ENCODE measurements around the gene SBF2. TPM values are rescaled to one million over a fixed set of nuclear protein-coding genes. Genes with fewer than 3 reads are reported as not detected.
"Not testable (repeated sequence)": the region's sequence is repeated elsewhere in the genome, so short reads cannot be mapped to it uniquely, and the experiment has no call there.

The SBF2 gene
- total RNA-seq, 1 donor from 2014 or later: 27.9 TPM

GRCh38 chr11:10144954-10145353 lies 149.1 kb downstream of the SBF2 start:
- intact Hi-C loops (cut with DNase I): no loop called here
- no peak for DNase-seq (ENCODE audit: low spot score)

GRCh38 chr11:10139656-10140055 lies 154.4 kb downstream of the SBF2 start:
- DNase-seq (ENCODE audit: low spot score): no peak
- intact Hi-C loops (cut with DNase I): no loop called here

DNA sequence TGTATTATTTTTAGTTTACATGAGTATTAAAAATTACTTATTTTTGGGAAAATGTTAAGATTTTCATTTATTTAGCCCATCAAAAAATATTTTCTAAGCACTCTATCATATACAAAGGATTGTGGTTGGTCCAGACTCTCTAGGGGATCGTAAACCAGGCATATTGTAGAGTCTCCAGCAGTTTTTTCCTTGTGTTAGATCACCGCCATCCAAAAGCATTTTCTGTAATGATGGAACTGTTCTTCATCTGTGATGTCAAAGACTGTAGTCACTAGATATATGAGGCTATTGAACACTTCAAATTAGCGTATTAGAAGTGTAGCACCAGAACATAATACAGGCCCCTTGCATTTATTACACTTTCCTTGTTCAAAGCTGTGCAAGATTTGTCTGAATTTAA lies 154.9 kb downstream of the SBF2 start:
- intact Hi-C loops (cut with DNase I): no loop called here
- no peak for DNase-seq (ENCODE audit: low spot score)

DNA sequence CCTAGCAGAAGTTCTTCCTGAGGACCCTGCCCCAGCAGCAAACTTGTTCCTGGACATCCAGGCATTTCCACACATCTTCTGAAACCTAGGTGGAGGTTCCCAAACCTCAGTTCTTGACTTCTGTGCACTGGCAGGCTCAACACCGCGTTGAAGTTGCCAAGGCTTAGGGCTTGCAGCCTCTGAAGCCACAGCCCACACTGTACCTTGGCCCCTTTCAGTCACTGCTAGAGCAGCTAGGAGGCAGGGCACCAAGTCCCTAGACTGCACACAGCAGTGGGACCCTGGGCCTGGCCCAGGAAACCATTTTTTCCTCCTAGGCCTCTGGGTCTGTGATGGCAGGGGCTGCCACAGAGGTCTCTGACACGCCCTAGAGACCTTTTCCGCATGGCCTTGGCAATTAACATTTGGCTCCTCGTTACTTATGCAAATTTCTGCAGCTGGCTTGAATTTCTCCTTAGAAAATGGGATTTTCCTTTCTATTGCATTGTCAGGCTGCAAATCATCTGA lies 159.0 kb downstream of the SBF2 start:
- intact Hi-C loops (cut with DNase I): no loop called here
- DNase-seq (ENCODE audit: low spot score): no peak

DNA sequence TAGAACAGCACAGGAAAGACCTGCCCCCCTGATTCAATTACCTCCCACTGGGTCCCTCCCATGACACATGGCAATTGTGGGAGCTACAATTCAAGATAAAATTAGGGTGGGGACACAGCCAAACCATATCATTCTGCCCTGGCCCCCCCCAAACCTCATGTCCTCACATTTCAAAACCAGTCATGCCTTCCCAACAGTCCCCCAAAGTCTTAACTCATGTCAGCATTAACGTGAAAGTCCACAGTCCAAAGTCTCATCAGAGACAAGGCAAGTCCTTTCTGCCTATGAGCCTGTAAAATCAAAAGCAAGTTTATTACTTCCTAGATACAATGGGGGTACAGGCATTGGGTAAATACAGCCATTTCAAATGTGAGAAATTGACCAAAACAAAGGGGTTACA lies 159.8 kb downstream of the SBF2 start:
- DNase-seq (ENCODE audit: low spot score); intact Hi-C loops (cut with DNase I): not testable (repeated sequence)

GRCh38 chr11:10133251-10133650 lies 160.8 kb downstream of the SBF2 start:
- intact Hi-C loops (cut with DNase I); DNase-seq (ENCODE audit: low spot score): not testable (repeated sequence)

GRCh38 chr11:10130875-10131274 lies 163.1 kb downstream of the SBF2 start:
- intact Hi-C loops (cut with DNase I): no loop called here
- DNase-seq (ENCODE audit: low spot score): no peak

GRCh38 chr11:10129184-10129583 lies 164.8 kb downstream of the SBF2 start:
- intact Hi-C loops (cut with DNase I): not testable (repeated sequence)

DNA sequence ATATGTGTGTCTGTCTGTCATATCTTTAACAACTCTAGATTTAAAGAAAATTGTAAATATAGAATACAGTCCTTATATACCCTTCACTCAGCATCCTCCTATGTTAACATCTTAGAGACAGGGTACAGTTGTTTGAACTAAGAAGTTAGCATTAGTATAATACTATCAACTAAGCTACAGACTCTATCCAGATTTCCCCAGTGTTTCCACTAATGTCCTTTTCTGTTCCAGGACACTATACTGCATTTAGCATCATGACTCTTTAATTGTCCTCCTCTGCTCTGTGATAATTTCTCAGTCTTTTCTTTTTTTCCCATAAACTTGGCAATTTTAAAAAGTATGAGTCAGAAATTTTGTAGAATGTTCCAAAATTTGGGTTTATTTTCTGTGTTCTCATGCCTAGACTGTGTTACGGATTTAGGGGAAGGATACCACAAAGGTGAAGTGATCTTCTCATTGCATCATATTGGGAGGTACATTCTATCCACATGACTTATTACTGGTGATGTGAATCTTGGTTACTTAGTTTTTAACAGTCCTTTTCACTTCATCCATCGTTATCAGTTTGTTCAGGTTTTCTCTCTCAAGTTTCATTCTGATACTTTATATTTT lies 168.4 kb downstream of the SBF2 start:
- intact Hi-C loops (cut with DNase I): no loop called here

More at GRCh38 chr11:10129184-10129583, 164.8 kb downstream of the SBF2 start:
- not testable (repeated sequence) for DNase-seq (ENCODE audit: low spot score)

DNA sequence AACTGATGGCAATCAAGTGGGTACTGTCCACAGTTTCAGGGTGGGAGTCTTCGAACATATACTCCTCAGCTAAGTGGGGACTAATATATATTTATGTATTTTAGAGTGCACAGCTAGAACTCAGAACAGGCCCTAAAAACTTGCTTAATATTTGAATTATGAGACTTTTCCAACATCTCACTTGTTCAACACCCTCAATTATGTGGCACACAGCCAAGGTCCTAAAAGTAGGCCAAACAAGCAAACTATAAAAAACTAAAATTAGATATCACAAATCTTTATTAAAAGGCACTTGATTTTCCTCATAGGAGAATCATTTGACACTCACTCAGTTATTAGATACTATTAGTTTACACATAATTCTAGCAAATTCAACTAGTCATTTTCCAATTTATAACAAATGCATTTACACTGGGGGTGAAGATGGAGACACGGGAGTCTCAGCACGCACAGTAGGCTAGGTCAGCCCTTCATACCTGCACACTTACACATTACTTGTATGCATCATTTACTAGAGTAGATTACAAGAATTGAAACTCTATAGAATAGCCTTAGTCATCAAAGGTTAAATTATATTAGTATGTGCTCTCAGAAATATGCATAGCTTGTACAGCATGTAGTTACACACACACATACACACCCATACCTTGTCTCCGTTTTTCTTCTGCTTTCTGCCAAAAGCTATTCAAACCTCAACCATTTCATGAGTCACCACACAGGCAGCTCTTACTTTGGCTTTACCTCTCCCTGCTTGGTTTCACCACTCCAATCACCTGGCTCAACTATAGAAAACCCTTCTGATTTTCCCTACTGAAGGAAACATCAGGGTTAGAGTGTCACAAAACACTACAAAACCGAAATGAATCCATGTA lies 171.5 kb downstream of the SBF2 start:
- no peak for DNase-seq (ENCODE audit: low spot score)
- intact Hi-C loops (cut with DNase I): no loop called here

More for the DNA sequence above, 168.4 kb downstream of the SBF2 start:
- DNase-seq (ENCODE audit: low spot score): no peak

DNA sequence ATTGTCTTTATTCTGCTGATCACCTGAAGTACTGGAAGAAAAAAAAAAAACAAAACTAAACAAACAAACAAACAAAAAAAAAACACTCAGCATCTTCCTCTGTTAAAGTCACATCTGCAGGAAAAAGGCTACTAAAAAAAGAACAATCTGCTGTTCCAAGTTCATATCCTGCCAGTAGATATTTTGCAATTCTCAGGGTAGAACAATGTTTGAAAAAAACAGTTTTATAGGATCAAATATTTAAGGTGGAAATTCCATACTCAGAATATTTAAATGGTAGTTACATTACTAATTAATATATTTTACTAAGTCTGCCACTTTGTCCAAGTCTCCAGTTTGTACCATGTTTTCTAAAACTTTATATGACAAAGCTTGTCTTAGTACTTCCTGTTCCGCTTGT lies 175.2 kb downstream of the SBF2 start:
- no peak for DNase-seq (ENCODE audit: low spot score)
- intact Hi-C loops (cut with DNase I): loop anchor here (5.0 kb wide), 1 partner anchor 173 kb away; the partner anchor contains the start of gene SBF2

DNA sequence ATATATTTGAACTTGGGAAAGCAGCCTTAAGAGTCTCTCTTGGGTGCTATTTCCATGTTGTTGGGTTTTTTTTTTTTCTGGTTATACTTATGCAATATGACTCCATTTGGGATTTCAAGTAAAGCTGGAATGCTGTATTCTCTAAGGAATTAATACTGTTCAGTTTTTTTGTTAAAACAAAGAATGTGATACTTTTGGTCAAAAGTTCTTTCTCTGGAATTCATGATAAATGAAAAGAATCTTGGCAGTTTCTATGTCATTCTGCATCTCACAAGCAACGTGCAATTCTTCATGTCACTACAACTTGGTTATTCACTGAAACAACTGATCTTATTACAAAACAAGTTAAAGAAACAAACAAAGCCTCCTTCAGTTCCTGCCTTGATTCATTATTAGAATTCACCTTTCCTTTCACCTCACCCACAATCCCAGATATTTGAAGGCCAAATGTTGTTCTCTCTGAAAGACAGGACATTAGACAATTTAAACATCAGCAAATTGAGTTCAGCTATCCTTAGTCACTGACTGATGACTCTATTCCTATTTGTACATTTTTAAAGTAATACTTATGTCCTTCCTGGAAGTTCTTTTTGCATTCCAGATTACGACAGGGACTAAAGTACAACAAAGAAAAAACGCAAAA lies 176.2 kb downstream of the SBF2 start:
- intact Hi-C loops (cut with DNase I): loop anchor here (5.0 kb wide), 1 partner anchor 174 kb away; the partner anchor contains the start of gene SBF2
- no peak for DNase-seq (ENCODE audit: low spot score)

GRCh38 chr11:10116588-10116987 lies 177.4 kb downstream of the SBF2 start:
- intact Hi-C loops (cut with DNase I): loop anchor here (5.0 kb wide), 1 partner anchor 176 kb away; the partner anchor contains the start of gene SBF2
- DNase-seq (ENCODE audit: low spot score): no peak

- intact Hi-C loops (cut with DNase I): loop anchor here (5.0 kb wide), 1 partner anchor 178 kb away; the partner anchor contains the start of gene SBF2
- no peak for DNase-seq (ENCODE audit: low spot score)
These were observed 179.2 kb downstream of the SBF2 start for GRCh38 chr11:10114593-10115404.

DNA sequence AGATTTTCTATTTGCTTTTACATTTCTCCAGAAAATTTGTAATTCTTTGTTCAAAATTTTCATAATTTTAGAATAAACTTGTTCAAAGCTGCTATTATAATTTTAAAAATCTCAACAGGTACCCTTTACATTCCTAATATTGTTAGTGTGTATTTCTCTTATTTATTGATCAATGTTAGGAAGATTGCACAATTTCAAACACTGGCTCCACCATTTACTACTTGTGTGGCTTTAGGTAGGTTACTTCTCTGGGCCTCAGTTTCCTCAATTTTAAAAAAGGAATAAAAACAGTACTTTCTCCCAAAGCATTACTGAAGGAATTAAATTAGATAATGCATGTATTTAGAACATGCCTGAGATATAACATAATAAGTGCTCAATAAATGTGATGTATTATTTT lies 180.2 kb downstream of the SBF2 start:
- no peak for DNase-seq (ENCODE audit: low spot score)
- intact Hi-C loops (cut with DNase I): no loop called here

GRCh38 chr11:10109806-10110205 lies 184.2 kb downstream of the SBF2 start:
- intact Hi-C loops (cut with DNase I): no loop called here
- DNase-seq (ENCODE audit: low spot score): no peak

DNA sequence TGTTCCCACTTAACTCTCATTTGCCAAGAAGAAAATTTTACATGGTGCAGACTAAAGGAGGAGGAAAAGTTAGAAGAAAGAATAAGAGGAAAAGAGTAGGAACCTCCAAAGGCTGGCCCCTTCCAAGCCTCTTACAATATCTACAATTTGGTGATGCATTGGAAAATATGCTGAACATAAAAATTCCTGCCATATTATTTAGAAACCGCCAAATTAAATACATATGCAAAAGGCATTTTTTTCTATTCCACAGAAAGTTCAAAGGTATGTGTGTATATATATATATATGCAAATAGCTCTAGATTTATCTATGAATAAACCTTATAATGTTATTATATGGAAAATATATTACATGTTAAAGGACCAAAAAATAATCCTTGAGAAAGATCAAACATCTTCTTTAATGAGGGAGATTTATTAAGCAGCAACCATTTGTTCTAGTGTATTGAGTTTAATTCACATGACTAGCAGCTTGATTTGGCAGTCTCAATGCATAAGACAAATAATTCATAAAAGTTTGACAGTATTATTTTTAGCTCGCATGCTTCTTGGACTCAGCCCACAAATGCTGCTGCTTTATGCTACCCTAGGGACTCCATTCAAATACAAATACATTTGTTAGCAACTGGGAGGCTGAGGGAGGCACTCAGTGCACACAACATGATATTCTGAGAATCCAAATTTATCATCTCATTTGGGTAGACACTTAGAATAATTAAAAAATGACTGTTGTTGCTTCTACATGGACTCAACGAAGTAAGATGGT lies 184.9 kb downstream of the SBF2 start:
- intact Hi-C loops (cut with DNase I): no loop called here
- DNase-seq (ENCODE audit: low spot score): no peak

- DNase-seq (ENCODE audit: low spot score): no peak
- intact Hi-C loops (cut with DNase I): no loop called here
These were observed 186.5 kb downstream of the SBF2 start for GRCh38 chr11:10107497-10107896.

Measured in cardiac septum (tissue), 1 donor.